ENCODE data around the gene GPC5. TPM values are rescaled to one million over a fixed set of nuclear protein-coding genes. Genes with fewer than 3 reads are reported as not detected.

The GPC5 gene
- total and polyA plus RNA-seq, 3 donors from 2014 or later: 11.5 to 81.8 (median 52.1) TPM

DNA sequence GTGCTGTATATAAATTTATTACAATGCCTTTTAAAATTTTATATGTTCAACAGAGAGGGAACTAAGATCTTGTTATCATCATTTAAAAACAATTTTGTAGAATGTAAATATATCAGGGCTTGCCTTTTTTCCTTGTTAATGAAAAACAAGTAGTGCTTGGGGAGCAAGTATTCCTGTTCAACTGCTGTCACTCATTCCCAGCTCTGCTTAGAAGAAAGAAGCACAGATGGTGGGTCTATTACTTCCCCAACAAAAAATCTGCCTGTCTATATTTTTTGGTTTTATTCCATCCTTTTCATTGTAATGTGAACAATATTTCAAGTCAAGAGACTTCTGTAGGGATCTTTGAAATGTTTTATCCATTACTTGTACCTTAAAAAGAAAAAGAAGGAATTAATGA, 503.9 kb downstream of the GPC5 start:
- H3K36me3 ChIP-seq (ENCODE audit: low read depth, missing control alignments): no peaks in the 10 kb centered on the region
- no peaks in the 10 kb centered on the region for H3K9me3 ChIP-seq
- H3K27me3 ChIP-seq: no peaks in the 10 kb centered on the region
- no peak for TF ChIP-seq POLR2A (IDR thresholded peaks at IDR 0.05)
- TF ChIP-seq, protein P1, sequence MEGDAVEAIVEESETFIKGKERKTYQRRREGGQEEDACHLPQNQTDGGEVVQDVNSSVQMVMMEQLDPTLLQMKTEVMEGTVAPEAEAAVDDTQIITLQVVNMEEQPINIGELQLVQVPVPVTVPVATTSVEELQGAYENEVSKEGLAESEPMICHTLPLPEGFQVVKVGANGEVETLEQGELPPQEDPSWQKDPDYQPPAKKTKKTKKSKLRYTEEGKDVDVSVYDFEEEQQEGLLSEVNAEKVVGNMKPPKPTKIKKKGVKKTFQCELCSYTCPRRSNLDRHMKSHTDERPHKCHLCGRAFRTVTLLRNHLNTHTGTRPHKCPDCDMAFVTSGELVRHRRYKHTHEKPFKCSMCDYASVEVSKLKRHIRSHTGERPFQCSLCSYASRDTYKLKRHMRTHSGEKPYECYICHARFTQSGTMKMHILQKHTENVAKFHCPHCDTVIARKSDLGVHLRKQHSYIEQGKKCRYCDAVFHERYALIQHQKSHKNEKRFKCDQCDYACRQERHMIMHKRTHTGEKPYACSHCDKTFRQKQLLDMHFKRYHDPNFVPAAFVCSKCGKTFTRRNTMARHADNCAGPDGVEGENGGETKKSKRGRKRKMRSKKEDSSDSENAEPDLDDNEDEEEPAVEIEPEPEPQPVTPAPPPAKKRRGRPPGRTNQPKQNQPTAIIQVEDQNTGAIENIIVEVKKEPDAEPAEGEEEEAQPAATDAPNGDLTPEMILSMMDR (IDR thresholded peaks at IDR 0.05): no peak
- no peak for DNase-seq
- no peak overlapping the region for H3K4me3 ChIP-seq
- H3K4me1 ChIP-seq: no peaks in the 10 kb centered on the region
- H3K27ac ChIP-seq: no peak overlapping the region
- intact Hi-C loops (cut with DNase I; ENCODE audit: low total_unique reads): no loop called here

DNA sequence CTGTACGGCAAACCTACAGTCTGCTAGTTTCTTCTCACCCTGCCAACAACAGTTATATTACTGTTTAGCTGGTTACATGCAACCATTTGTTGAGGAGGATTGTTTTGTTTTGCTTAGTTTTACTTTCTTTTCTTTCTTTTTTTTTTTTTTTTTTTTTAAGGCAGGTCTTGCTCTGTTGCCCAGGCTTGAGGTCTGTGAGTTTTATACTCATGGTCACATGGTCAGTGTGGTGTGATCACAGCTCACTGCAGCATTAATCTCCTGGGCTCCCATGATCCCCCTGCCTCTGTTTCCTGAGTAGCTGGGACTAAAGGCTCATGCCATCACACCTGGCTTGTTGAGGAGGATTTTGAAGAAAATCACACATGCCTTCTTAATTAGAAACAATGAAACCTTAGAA, 505.6 kb downstream of the GPC5 start:
- TF ChIP-seq, protein P1 (IDR thresholded peaks at IDR 0.05): no peak
- TF ChIP-seq POLR2A (IDR thresholded peaks at IDR 0.05): no peak
- Histone ChIP-seq H3K4me1 (no peaks in the 10 kb centered on the region), H3K9me3 (no peaks in the 10 kb centered on the region), H3K36me3 (ENCODE audit: low read depth, missing control alignments) (no peaks in the 10 kb centered on the region), H3K27me3 (no peaks in the 10 kb centered on the region), H3K27ac (no peak overlapping the region), H3K4me3 (no peak overlapping the region)
- intact Hi-C loops (cut with DNase I; ENCODE audit: low total_unique reads): no loop called here
- DNase-seq: no peak
- 0% methylated on average over 1 of the region's 1 CpG for WGBS, 2 donors

DNA sequence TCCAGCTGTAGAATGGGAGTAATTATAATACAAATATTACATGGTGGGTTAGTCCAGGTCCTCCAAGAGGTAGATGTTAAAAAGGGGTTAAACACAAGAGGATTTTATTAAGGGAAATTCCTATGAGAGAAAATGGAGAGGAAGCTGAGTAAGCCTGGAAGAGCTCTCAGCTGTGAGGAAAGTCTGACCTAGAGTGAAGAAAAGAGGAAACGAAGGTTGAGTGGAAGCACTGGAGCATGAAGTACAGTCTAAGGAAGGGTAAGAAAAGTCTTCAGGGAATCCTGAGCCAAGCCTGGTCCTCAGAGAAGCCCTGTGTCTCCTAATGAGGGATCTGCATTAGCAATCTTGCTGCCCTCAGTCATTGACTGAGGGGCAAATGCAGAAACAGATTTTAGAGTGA, 506.2 kb downstream of the GPC5 start:
- Histone ChIP-seq H3K36me3 (ENCODE audit: low read depth, missing control alignments) (no peaks in the 10 kb centered on the region), H3K27ac (no peak overlapping the region), H3K9me3 (no peaks in the 10 kb centered on the region), H3K4me1 (no peaks in the 10 kb centered on the region), H3K4me3 (no peak overlapping the region), H3K27me3 (no peaks in the 10 kb centered on the region)
- no peak for TF ChIP-seq POLR2A (IDR thresholded peaks at IDR 0.05)
- TF ChIP-seq, protein P1 (IDR thresholded peaks at IDR 0.05): no peak
- intact Hi-C loops (cut with DNase I; ENCODE audit: low total_unique reads): no loop called here
- DNase-seq: no peak
- WGBS, 2 donors: 60 to 68% methylated on average over 1 of the region's 1 CpG

GRCh38 chr13:91907398-91907797, 509.0 kb downstream of the GPC5 start:
- Histone ChIP-seq H3K27me3 (no peaks in the 10 kb centered on the region), H3K4me1 (peaks cover 3% of the 10 kb centered on the region), H3K36me3 (ENCODE audit: low read depth, missing control alignments) (no peaks in the 10 kb centered on the region), H3K9me3 (no peaks in the 10 kb centered on the region), H3K27ac (no peak overlapping the region), H3K4me3 (no peak overlapping the region)
- intact Hi-C loops (cut with DNase I; ENCODE audit: low total_unique reads): no loop called here
- no peak for TF ChIP-seq POLR2A (IDR thresholded peaks at IDR 0.05)
- TF ChIP-seq, protein P1 (IDR thresholded peaks at IDR 0.05): no peak
- no peak for DNase-seq
- WGBS, 2 donors: 87 to 90% methylated on average over 1 of the region's 1 CpG

DNA sequence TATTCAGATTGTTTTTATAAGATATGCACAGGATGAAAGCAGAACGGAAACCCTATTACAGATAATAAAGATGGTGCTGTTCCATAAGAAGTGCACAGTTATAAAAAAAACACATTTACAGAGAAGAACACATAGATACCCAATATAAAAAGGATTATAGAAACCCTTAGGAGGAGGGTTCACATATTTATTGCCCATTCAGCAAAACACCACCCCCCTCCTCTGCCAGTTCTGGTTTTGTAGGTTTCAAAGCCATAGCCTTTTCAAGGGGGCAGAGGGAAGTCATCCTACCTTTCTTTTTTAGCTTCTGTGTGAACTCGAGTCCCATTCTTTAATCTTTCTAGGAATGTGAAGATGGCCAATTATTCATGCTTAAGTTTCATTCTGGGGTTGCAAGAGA, 511.2 kb downstream of the GPC5 start:
- WGBS, 2 donors: 74 to 82% methylated on average over 2 of the region's 2 CpGs
- intact Hi-C loops (cut with DNase I; ENCODE audit: low total_unique reads): no loop called here
- H3K4me3 ChIP-seq: no peak overlapping the region

More for the DNA sequence above, 511.2 kb downstream of the GPC5 start:
- no peak for TF ChIP-seq POLR2A (IDR thresholded peaks at IDR 0.05)
- TF ChIP-seq, protein P1 (IDR thresholded peaks at IDR 0.05): no peak
- Histone ChIP-seq H3K27me3 (no peaks in the 10 kb centered on the region), H3K27ac (no peak overlapping the region), H3K4me1 (peaks cover 3% of the 10 kb centered on the region), H3K9me3 (no peaks in the 10 kb centered on the region), H3K36me3 (ENCODE audit: low read depth, missing control alignments) (no peaks in the 10 kb centered on the region)
- no peak for DNase-seq

Data from testis (tissue), 3 donors.